Left hindlimb (tissue), 1 donor: ENCODE data around the gene PCDHB12.
"Not testable (repeated sequence)": the region's sequence is repeated elsewhere in the genome, so short reads cannot be mapped to it uniquely, and the experiment has no call there.

Experiments used
- DNase-seq: peaks from one replicate; pipeline ENCODE4 v3.0.0-alpha.2; 2018

The PCDHB12 gene

GRCh38 chr5:141208478-141208877, at the start of gene PCDHB12:
Gene PCDHB12 (plus strand): TSS chr5:141208719. CDS start chr5:141208908, 189 bp downstream.
- DNase-seq: no peak

GRCh38 chr5:141172381-141173204, 35.9 kb upstream of the PCDHB12 start, which contains the start of gene PCDHB7:
Gene PCDHB7 (plus strand): TSS chr5:141172644. CDS start chr5:141172836, 192 bp downstream.
- no peak for DNase-seq

- not testable (repeated sequence) for DNase-seq
These were observed 34.0 kb upstream of the PCDHB12 start for GRCh38 chr5:141174291-141175104.

- no peak for DNase-seq
These were observed 32.6 kb upstream of the PCDHB12 start for GRCh38 chr5:141175933-141176332.

GRCh38 chr5:141177577-141178191, 30.8 kb upstream of the PCDHB12 start, which contains the start of gene PCDHB8:
Gene PCDHB8 (plus strand): TSS chr5:141177790. CDS start chr5:141178035, 245 bp downstream.
- not testable (repeated sequence) for DNase-seq

GRCh38 chr5:141179371-141179770, 29.1 kb upstream of the PCDHB12 start:
- DNase-seq: not testable (repeated sequence)

- not testable (repeated sequence) for DNase-seq
These were observed 28.6 kb upstream of the PCDHB12 start for GRCh38 chr5:141179876-141180275.

- no peak for DNase-seq
These were observed 28.2 kb upstream of the PCDHB12 start for GRCh38 chr5:141180313-141180712.

GRCh38 chr5:141182248-141182647, 26.3 kb upstream of the PCDHB12 start, which contains the start of gene PCDHB16:
Gene PCDHB16 (plus strand): TSS chr5:141182387. CDS start chr5:141182560, 173 bp downstream.
- DNase-seq: no peak

GRCh38 chr5:141184117-141184855, 24.2 kb upstream of the PCDHB12 start:
- DNase-seq: not testable (repeated sequence)

GRCh38 chr5:141186897-141187512, 21.5 kb upstream of the PCDHB12 start, which contains the start of gene PCDHB9:
Gene PCDHB9 (plus strand): TSS chr5:141187161. CDS start chr5:141187319, 158 bp downstream.
- DNase-seq: no peak

GRCh38 chr5:141188682-141189081, 19.8 kb upstream of the PCDHB12 start:
- DNase-seq: not testable (repeated sequence)

GRCh38 chr5:141189131-141189530, 19.4 kb upstream of the PCDHB12 start:
- not testable (repeated sequence) for DNase-seq

GRCh38 chr5:141192110-141192725, 16.3 kb upstream of the PCDHB12 start, which contains the start of gene PCDHB10:
Gene PCDHB10 (plus strand): TSS chr5:141192353. CDS start chr5:141192553, 200 bp downstream.
- no peak for DNase-seq

- not testable (repeated sequence) for DNase-seq
These were observed 14.2 kb upstream of the PCDHB12 start for GRCh38 chr5:141194332-141194731.

GRCh38 chr5:141196363-141196762, 12.2 kb upstream of the PCDHB12 start:
- DNase-seq: no peak

GRCh38 chr5:141199359-141200235, 8.9 kb upstream of the PCDHB12 start, which contains the start of gene PCDHB11:
Gene PCDHB11 (plus strand): TSS chr5:141199627. CDS start chr5:141199775, 148 bp downstream.
- no peak for DNase-seq

GRCh38 chr5:141201126-141201525, 7.4 kb upstream of the PCDHB12 start:
- not testable (repeated sequence) for DNase-seq

GRCh38 chr5:141201646-141202045, 6.9 kb upstream of the PCDHB12 start:
- DNase-seq: not testable (repeated sequence)

GRCh38 chr5:141210281-141210680, 1.8 kb downstream of the PCDHB12 start:
- not testable (repeated sequence) for DNase-seq
